M059J (cell line): Measurements from ENCODE around the gene KRT72. TPM values are rescaled to one million over a fixed set of nuclear protein-coding genes. Genes with fewer than 3 reads are reported as not detected.
A peak's percentile ranks its signal among the peaks of the same experiment; 100 is the strongest.

Experiments used
- DNase-seq: peaks from one replicate; pipeline ENCODE4 v3.0.0-alpha.2; 2012; ENCODE audit warnings: low read depth
- total RNA-seq: library from RNA; depleted of rRNA; stranded (reverse); fragments of >200 nt; shearing (Covaris generic); gene quantifications from 2 replicates; pipeline ENCODE4 v1.2.3, GENCODE V29; 2014; rRNA removed

Gene KRT72
- total RNA-seq, result not detected in 2 replicates

GRCh38 chr12:52600941-52601481, at the start of gene KRT72:
Gene KRT72 (minus strand): TSS chr12:52601463. CDS start chr12:52601452, 11 bp downstream.
- no peak for DNase-seq

GRCh38 chr12:52650520-52651081, 49.3 kb upstream of the KRT72 start:
- DNase-seq, result peak; percentile 27

- no peak for DNase-seq
Observed at GRCh38 chr12:52649066-52649465, 47.8 kb upstream of the KRT72 start.

- DNase-seq, result no peak
Observed at GRCh38 chr12:52648012-52648550, 46.8 kb upstream of the KRT72 start.

- no peak for DNase-seq
Observed at GRCh38 chr12:52647601-52648000, 46.3 kb upstream of the KRT72 start.

GRCh38 chr12:52646613-52647012, 45.4 kb upstream of the KRT72 start:
- DNase-seq, result no peak

- DNase-seq, result no peak
Observed at GRCh38 chr12:52645982-52646381, 44.7 kb upstream of the KRT72 start.

GRCh38 chr12:52645120-52645761, 44.0 kb upstream of the KRT72 start:
- DNase-seq, result no peak

- no peak for DNase-seq
Observed at GRCh38 chr12:52644078-52644415, 42.8 kb upstream of the KRT72 start.

- DNase-seq, result no peak
Observed at GRCh38 chr12:52643233-52644077, 42.2 kb upstream of the KRT72 start.

GRCh38 chr12:52641468-52641867, 40.2 kb upstream of the KRT72 start:
- DNase-seq, result no peak

GRCh38 chr12:52637299-52637698, 36.0 kb upstream of the KRT72 start:
- DNase-seq, result no peak

GRCh38 chr12:52636592-52637258, 35.5 kb upstream of the KRT72 start:
- no peak for DNase-seq

GRCh38 chr12:52636189-52636588, 34.9 kb upstream of the KRT72 start:
- DNase-seq, result no peak

GRCh38 chr12:52634266-52635056, 33.2 kb upstream of the KRT72 start:
- DNase-seq, result no peak

- no peak for DNase-seq
Observed at GRCh38 chr12:52633383-52633782, 32.1 kb upstream of the KRT72 start.

GRCh38 chr12:52632656-52633055, 31.4 kb upstream of the KRT72 start:
- no peak for DNase-seq

GRCh38 chr12:52631676-52632459, 30.6 kb upstream of the KRT72 start:
- no peak for DNase-seq

- no peak for DNase-seq
Observed at GRCh38 chr12:52631264-52631663, 30.0 kb upstream of the KRT72 start.

GRCh38 chr12:52630599-52631200, 29.4 kb upstream of the KRT72 start:
- no peak for DNase-seq
